BE2C (cell line): ENCODE data around the gene TMEM212.

Experiments used
- DNase-seq: peaks from one replicate; pipeline ENCODE4 v3.0.0-alpha.2; 2020
- H3K27me3 ChIP-seq: fragments of 250-450 bp; sonication (Bioruptor Pico); 2 replicates; pipeline ENCODE4 v1.5.1; 2020; ENCODE audit warnings: mild to moderate bottlenecking
- H3K36me3 ChIP-seq: fragments of 250-450 bp; sonication (Bioruptor Pico); 2 replicates; pipeline ENCODE4 v1.5.1; 2020; ENCODE audit warnings: mild to moderate bottlenecking
- H3K4me1 ChIP-seq: fragments of 250-450 bp; sonication (Bioruptor Pico); 2 replicates; pipeline ENCODE4 v1.5.1; 2020
- H3K4me3 ChIP-seq: 2 replicates; pipeline ENCODE4 v1.5.1; 2011; ENCODE audit warnings: low read depth, low read length
- H3K9me3 ChIP-seq: fragments of 250-450 bp; sonication (Bioruptor Pico); 2 replicates; pipeline ENCODE4 v1.5.1; 2020
- TF ChIP-seq, protein P1 (sequence below): IDR thresholded peaks from 2 replicates; pipeline ENCODE4 v1.5.1; 2012; ENCODE audit warnings: mild to moderate bottlenecking, low read depth, low read length

The TMEM212 gene

DNA sequence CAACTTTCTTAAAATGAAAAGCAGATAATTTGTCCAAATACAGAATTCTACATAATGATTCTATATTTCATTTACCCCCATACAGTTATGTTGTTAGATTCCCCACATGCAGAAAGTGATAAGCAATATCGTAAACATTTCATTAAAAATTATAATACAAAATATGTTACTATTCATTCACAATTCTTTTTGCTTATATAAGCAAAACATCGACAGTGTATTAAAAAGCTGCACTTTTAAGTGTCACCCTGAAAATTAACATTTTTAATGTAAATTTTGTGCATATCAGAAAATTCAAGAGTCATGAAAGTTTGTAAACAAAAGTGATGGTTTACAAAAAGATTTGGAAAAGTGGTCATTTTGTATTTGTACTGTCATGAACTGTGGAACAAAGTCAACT lies 19.2 kb downstream of the TMEM212 start:
- TF ChIP-seq, protein P1, sequence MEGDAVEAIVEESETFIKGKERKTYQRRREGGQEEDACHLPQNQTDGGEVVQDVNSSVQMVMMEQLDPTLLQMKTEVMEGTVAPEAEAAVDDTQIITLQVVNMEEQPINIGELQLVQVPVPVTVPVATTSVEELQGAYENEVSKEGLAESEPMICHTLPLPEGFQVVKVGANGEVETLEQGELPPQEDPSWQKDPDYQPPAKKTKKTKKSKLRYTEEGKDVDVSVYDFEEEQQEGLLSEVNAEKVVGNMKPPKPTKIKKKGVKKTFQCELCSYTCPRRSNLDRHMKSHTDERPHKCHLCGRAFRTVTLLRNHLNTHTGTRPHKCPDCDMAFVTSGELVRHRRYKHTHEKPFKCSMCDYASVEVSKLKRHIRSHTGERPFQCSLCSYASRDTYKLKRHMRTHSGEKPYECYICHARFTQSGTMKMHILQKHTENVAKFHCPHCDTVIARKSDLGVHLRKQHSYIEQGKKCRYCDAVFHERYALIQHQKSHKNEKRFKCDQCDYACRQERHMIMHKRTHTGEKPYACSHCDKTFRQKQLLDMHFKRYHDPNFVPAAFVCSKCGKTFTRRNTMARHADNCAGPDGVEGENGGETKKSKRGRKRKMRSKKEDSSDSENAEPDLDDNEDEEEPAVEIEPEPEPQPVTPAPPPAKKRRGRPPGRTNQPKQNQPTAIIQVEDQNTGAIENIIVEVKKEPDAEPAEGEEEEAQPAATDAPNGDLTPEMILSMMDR = no peak
- Histone ChIP-seq H3K4me1 (no peaks in the 10 kb centered on the region; the same call in 1 of the 2 replicates), H3K9me3 (no peaks in the 10 kb centered on the region), H3K4me3 (no peak overlapping the region), H3K27me3 (no peaks in the 10 kb centered on the region), H3K36me3 (no peaks in the 10 kb centered on the region)
- DNase-seq = no peak

DNA sequence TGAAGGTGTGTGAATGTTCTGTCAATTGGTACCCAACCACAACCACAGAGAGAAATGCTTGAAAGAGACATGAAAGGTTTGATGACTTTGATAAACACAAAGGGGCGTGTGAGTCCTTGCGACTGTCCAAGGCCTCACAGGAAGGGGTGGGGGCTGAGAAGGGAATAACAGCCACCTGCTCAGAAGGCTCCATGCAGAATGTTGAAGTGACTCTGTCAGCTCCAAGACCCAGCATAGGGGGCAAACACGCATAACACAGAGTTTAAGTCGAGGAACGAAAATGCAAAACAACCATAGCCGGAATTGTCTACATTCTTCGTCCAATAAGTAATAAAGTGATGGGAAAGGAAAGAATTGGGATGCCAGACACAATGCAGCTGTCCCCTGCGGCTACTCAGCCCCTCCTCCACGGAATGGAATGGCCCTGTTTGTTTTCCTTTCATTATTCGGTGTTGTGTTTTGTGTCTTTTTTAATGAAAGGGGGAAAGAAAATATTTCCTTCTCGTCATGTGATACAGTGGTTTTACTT lies 19.9 kb downstream of the TMEM212 start:
- Histone ChIP-seq H3K36me3 (no peaks in the 10 kb centered on the region), H3K9me3 (no peaks in the 10 kb centered on the region), H3K4me3 (no peak overlapping the region), H3K4me1 (no peaks in the 10 kb centered on the region; the same call in 1 of the 2 replicates), H3K27me3 (no peaks in the 10 kb centered on the region)
- TF ChIP-seq, protein P1 = no peak
- DNase-seq = no peak

DNA sequence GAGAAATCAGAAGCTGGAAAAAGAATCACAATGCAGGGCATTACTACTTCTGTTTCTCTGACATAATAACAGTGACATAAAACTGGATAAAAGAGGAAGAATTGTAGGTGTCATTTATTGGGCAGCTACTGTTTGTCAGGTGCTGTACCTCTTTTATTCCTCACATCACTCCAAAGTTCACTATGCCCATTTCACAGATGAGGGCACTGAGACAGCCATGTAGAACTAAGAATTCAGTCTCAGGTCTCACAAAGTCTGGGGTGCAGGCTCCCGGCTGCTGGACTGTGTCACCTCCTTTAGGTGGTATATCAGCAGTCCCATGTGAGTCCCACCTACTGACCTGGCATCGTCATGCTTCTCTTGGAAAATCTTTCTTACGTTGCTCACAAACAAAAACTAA lies 20.8 kb downstream of the TMEM212 start:
- no peak for DNase-seq
- no peaks in the 10 kb centered on the region; the same call in 1 of the 2 replicates for H3K4me1 ChIP-seq
- H3K36me3 ChIP-seq = no peaks in the 10 kb centered on the region
- no peaks in the 10 kb centered on the region for H3K27me3 ChIP-seq
- no peak overlapping the region for H3K4me3 ChIP-seq
- TF ChIP-seq, protein P1 = no peak
- H3K9me3 ChIP-seq = no peaks in the 10 kb centered on the region

DNA sequence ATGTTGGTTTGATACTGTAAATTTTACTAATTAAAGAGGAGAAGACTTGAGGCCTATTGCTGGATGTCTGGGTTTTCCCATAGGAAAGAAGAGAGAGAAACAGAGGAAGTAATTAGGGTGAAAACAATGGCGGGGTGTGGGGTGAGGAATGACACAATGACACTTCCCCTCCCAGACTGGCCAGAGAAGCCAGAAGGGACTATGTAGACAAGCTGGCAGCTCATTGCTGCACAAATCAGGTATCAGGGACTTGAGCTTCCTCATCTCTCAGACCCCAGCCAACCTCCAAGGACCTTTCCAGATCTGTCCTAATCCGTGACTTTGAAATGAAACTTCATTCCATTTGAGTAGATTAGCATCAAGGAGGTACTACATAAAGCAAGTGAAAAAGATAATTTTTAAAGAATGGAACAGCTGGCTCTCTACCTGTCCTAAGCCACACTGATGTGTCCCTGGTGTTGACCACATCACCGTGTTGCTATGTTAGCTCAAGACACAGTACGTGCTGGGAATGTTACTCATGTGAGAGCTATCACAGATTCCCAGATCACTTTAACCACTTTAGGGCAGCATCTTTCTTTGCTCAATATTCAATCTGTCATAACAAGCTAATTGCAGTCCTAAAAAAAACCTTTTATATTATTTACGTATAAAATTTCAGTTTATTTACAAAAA lies 22.2 kb downstream of the TMEM212 start:
- DNase-seq = no peak
- H3K9me3 ChIP-seq = no peaks in the 10 kb centered on the region
- H3K4me3 ChIP-seq = no peak overlapping the region
- TF ChIP-seq, protein P1 = no peak
- no peaks in the 10 kb centered on the region for H3K27me3 ChIP-seq
- H3K36me3 ChIP-seq = no peaks in the 10 kb centered on the region
- no peaks in the 10 kb centered on the region; the same call in 1 of the 2 replicates for H3K4me1 ChIP-seq

DNA sequence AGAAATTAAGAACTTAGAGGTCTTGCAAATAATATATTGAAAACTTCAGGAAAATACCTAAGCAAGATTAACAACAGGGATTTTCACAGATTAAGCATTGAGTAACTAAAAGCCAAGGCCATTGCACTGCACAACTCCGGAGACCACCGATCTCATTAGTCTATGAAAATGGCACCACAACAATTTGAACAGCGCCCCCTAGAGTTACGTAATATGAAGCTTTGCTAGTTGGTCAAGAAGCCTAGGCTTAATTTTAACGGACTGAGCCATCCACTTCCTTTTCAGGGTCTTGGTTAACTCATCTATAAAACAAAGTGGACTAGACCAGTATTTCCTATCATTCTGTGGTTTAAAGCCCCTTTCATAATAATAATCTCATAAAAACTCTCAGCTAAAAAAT lies 24.8 kb downstream of the TMEM212 start:
- no peaks in the 10 kb centered on the region for H3K27me3 ChIP-seq
- TF ChIP-seq, protein P1 = peak; percentile 41
- DNase-seq = peak; percentile 14
- no peaks in the 10 kb centered on the region for H3K36me3 ChIP-seq
- H3K9me3 ChIP-seq = no peaks in the 10 kb centered on the region
- no peaks in the 10 kb centered on the region; the same call in 1 of the 2 replicates for H3K4me1 ChIP-seq
- H3K4me3 ChIP-seq = no peak overlapping the region
